Neural cell (in vitro differentiated cells): Measurements from ENCODE around the gene PPM1H. TPM values are rescaled to one million over a fixed set of nuclear protein-coding genes. Genes with fewer than 3 reads are reported as not detected.

ENCODE experiments used
- H2AFZ ChIP-seq: fragments of 200-600, 300-800 bp; sonication (generic), shearing (Covaris generic); 2 replicates; pipeline ENCODE4 v1.6.0; 2014; ENCODE audit warnings: low read depth, mild to moderate bottlenecking, antibody characterized with exemption, low read length, moderate library complexity
- H3F3A ChIP-seq: fragments of 200-600 bp; shearing (Covaris generic); 2 replicates; pipeline ENCODE4 v1.6.1; 2016; ENCODE audit warnings: mild to moderate bottlenecking, moderate library complexity, mixed read lengths, antibody characterized with exemption, low read length; ENCODE audit not compliant: insufficient read depth, poor library complexity, severe bottlenecking
- H3K27ac ChIP-seq: fragments of 200-600, 300-800 bp; sonication (generic), shearing (Covaris generic); 2 replicates; pipeline ENCODE4 v1.5.1; 2014; ENCODE audit warnings: mild to moderate bottlenecking, low read length, moderate library complexity
- H3K27me3 ChIP-seq: fragments of 300-800, 200-600 bp; sonication (generic), shearing (Covaris generic); 2 replicates; pipeline ENCODE4 v1.6.0; 2014; ENCODE audit warnings: mild to moderate bottlenecking, low read depth, low read length, moderate library complexity; ENCODE audit not compliant: insufficient read depth
- H3K36me3 ChIP-seq: fragments of 300-800, 200-600 bp; sonication (generic), shearing (Covaris generic); 2 replicates; pipeline ENCODE4 v1.5.1; 2014; ENCODE audit warnings: mild to moderate bottlenecking, antibody characterized with exemption, low read length, moderate library complexity; ENCODE audit not compliant: insufficient read depth
- H3K4me2 ChIP-seq: fragments of 300-800, 200-600 bp; sonication (generic), shearing (Covaris generic); 2 replicates; pipeline ENCODE4 v1.6.0; 2014; ENCODE audit warnings: mild to moderate bottlenecking, low read length
- H3K4me3 ChIP-seq: fragments of 300-800, 200-600 bp; sonication (generic), shearing (Covaris generic); 2 replicates; pipeline ENCODE4 v1.5.1; 2014; ENCODE audit warnings: mild to moderate bottlenecking, low read length, moderate library complexity
- H3K79me2 ChIP-seq: fragments of 200-600 bp; shearing (Covaris generic); replicated peaks from 2 replicates; pipeline ENCODE4 v1.6.0; 2014; ENCODE audit warnings: mild to moderate bottlenecking, low read length, moderate library complexity; ENCODE audit not compliant: insufficient read depth
- H3K9ac ChIP-seq: fragments of 300-800, 200-600 bp; sonication (generic), shearing (Covaris generic); 2 replicates; pipeline ENCODE4 v1.6.1; 2016; ENCODE audit warnings: mild to moderate bottlenecking, low read length, mixed read lengths
- H3K9me2 ChIP-seq: fragments of 200-600 bp; shearing (Covaris generic); 2 replicates; pipeline ENCODE4 v1.6.1; 2016; ENCODE audit warnings: mild to moderate bottlenecking, low read length, mixed read lengths; ENCODE audit not compliant: insufficient read depth
- H3K9me3 ChIP-seq: fragments of 200-600, 300-800 bp; sonication (generic), shearing (Covaris generic); 2 replicates; pipeline ENCODE4 v1.6.1; 2016; ENCODE audit warnings: mild to moderate bottlenecking, mixed run types, low read length, moderate library complexity, mixed read lengths
- H4K20me1 ChIP-seq: fragments of 200-600 bp; shearing (Covaris generic); 2 replicates; pipeline ENCODE4 v1.6.1; 2016; ENCODE audit warnings: mild to moderate bottlenecking, mixed run types; ENCODE audit not compliant: insufficient read depth
- CTCF ChIP-seq: fragments of 450-650 bp; IDR thresholded peaks from 2 replicates; pipeline ENCODE4 v1.5.1; 2014; ENCODE audit warnings: antibody characterized with exemption, mild to moderate bottlenecking, moderate library complexity; ENCODE audit not compliant: poor library complexity, severe bottlenecking
- EP300 ChIP-seq: fragments of 450-650 bp; conservative IDR thresholded peaks from 2 replicates; pipeline ENCODE4 v1.6.1; 2014; ENCODE audit warnings: antibody characterized with exemption, mild to moderate bottlenecking, moderate library complexity; ENCODE audit not compliant: poor library complexity, severe bottlenecking
- EZH2 ChIP-seq: fragments of 200-600, 300-800 bp; shearing (Covaris generic), sonication (generic); IDR thresholded peaks from 2 replicates; pipeline ENCODE4 v1.6.1; 2014; ENCODE audit warnings: antibody characterized with exemption, low read length, borderline replicate concordance, mild to moderate bottlenecking; ENCODE audit not compliant: insufficient read depth, poor library complexity, severe bottlenecking
- MXI1 ChIP-seq: fragments of 450-650 bp; conservative IDR thresholded peaks from 2 replicates; pipeline ENCODE4 v1.6.1; 2014; ENCODE audit warnings: antibody characterized with exemption, mild to moderate bottlenecking; ENCODE audit not compliant: poor library complexity, severe bottlenecking
- POLR2AphosphoS5 ChIP-seq: IDR thresholded peaks from 2 replicates; pipeline ENCODE4 v1.6.1; 2012
- RAD21 ChIP-seq: fragments of 450-650 bp; conservative IDR thresholded peaks from 2 replicates; pipeline ENCODE4 v1.6.1; 2014; ENCODE audit warnings: antibody characterized with exemption, mild to moderate bottlenecking, moderate library complexity
- REST ChIP-seq: IDR thresholded peaks from 2 replicates; pipeline ENCODE4 v1.6.1; 2012; ENCODE audit warnings: borderline replicate concordance
- SMC3 ChIP-seq: fragments of 450-650 bp; conservative IDR thresholded peaks from 2 replicates; pipeline ENCODE4 v1.6.1; 2014; ENCODE audit warnings: antibody characterized with exemption, mild to moderate bottlenecking, moderate library complexity; ENCODE audit not compliant: poor library complexity
- TAF1 ChIP-seq: IDR thresholded peaks from 2 replicates; pipeline ENCODE4 v1.6.1; 2012; ENCODE audit warnings: low read depth
- polyA plus RNA-seq: library from polyadenylated mRNA; depleted of rRNA; stranded (reverse); fragments of >200 nt; gene quantifications from 2 replicates; pipeline ENCODE4 v1.2.3, GENCODE V29; 2014

The PPM1H gene
- polyA plus RNA-seq, 1 donor from 2014 or later = 3.9 TPM

- no peaks in the 10 kb centered on the region for H3K9me3 ChIP-seq
- H3K79me2 ChIP-seq = no peaks in the 10 kb centered on the region
- H3K9ac ChIP-seq = no peak overlapping the region
- no peaks in the 10 kb centered on the region for H3K9me2 ChIP-seq
- no peaks in the 10 kb centered on the region for H3K36me3 ChIP-seq
- no peak overlapping the region for H3K27ac ChIP-seq
- H4K20me1 ChIP-seq = no peaks in the 10 kb centered on the region
- H2AFZ ChIP-seq = no peak overlapping the region
- no peak overlapping the region for H3K4me3 ChIP-seq
- H3K4me2 ChIP-seq = no peak overlapping the region
- H3K27me3 ChIP-seq = no peaks in the 10 kb centered on the region
- TF ChIP-seq CTCF (no peak), POLR2AphosphoS5 (no peak), SMC3 (no peak), MXI1 (no peak), RAD21 (no peak), EP300 (no peak), EZH2 (no peak), REST (no peak), TAF1 (no peak)
- H3F3A ChIP-seq = no peaks in the 10 kb centered on the region
These were observed 288.4 kb downstream of the PPM1H start for GRCh38 chr12:62646566-62646965.

GRCh38 chr12:62643486-62643885 lies 291.5 kb downstream of the PPM1H start:
- Histone ChIP-seq H3F3A (no peaks in the 10 kb centered on the region), H2AFZ (no peak overlapping the region), H3K4me3 (no peak overlapping the region), H3K4me2 (no peak overlapping the region), H3K27me3 (no peaks in the 10 kb centered on the region), H4K20me1 (no peaks in the 10 kb centered on the region), H3K27ac (no peak overlapping the region), H3K9me2 (no peaks in the 10 kb centered on the region), H3K9me3 (no peaks in the 10 kb centered on the region), H3K79me2 (no peaks in the 10 kb centered on the region), H3K9ac (no peak overlapping the region), H3K36me3 (no peaks in the 10 kb centered on the region)
- no peak for TF ChIP-seq MXI1
- no peak for TF ChIP-seq TAF1
- no peak for TF ChIP-seq RAD21
- TF ChIP-seq SMC3 = no peak
- no peak for TF ChIP-seq EP300
- TF ChIP-seq POLR2AphosphoS5 = no peak
- TF ChIP-seq CTCF = no peak
- no peak for TF ChIP-seq EZH2
- no peak for TF ChIP-seq REST
